OCI-LY7 (cell line): ENCODE results near the gene CD79A. TPM values are rescaled to one million over a fixed set of nuclear protein-coding genes. Genes with fewer than 3 reads are reported as not detected.
A peak's percentile ranks its signal among the peaks of the same experiment; 100 is the strongest.
"Not testable (repeated sequence)": the region's sequence is repeated elsewhere in the genome, so short reads cannot be mapped to it uniquely, and the experiment has no call there.

Experiments used
- BruUV-seq: library from RNA; stranded (reverse); fragments of 400-500 nt; replicated peaks from 2 replicates; lab custom pipeline; 2021; lab: Mats Ljungman, UMichigan
- CTCF ChIA-PET: fragments of 300-600 bp; sonication (Branson Sonifier 250); formaldehyde crosslinking; loops from one replicate; lab custom pipeline; 2022; ENCODE audit warnings: antibody characterized with exemption; ENCODE audit not compliant: unreplicated experiment; lab: Charles Lee
- POLR2A ChIA-PET: fragments of 300-600 bp; sonication (Branson Sonifier 250); formaldehyde crosslinking; loops from one replicate; lab custom pipeline; 2022; ENCODE audit warnings: antibody characterized with exemption; lab: Charles Lee
- DNase-seq: peaks from one replicate; pipeline ENCODE4 v3.0.0-alpha.2; 2015; ENCODE audit warnings: low spot score
- H2AFZ ChIP-seq: fragments of 200-600 bp; sonication (generic), shearing (Covaris generic); 2 replicates; pipeline ENCODE4 v1.6.1; 2014; ENCODE audit warnings: mild to moderate bottlenecking, antibody characterized with exemption, low read length, moderate library complexity
- H3K27ac ChIP-seq: fragments of 200-600 bp; sonication (generic); 2 replicates; pipeline ENCODE4 v1.5.1; 2014; ENCODE audit warnings: mixed run types, low read depth, mild to moderate bottlenecking, moderate library complexity, low read length, inconsistent platforms; ENCODE audit not compliant: poor library complexity, severe bottlenecking
- H3K36me3 ChIP-seq: fragments of 200-600 bp; sonication (generic); 2 replicates; pipeline ENCODE4 v1.6.1; 2014; ENCODE audit warnings: mild to moderate bottlenecking, antibody characterized with exemption, low read length, moderate library complexity, mixed read lengths; ENCODE audit not compliant: insufficient read depth
- H3K4me1 ChIP-seq: fragments of 200-600 bp; sonication (generic); 2 replicates; pipeline ENCODE4 v1.5.1; 2014; ENCODE audit warnings: mild to moderate bottlenecking, low read length; ENCODE audit not compliant: insufficient read depth, poor library complexity, severe bottlenecking
- H3K4me2 ChIP-seq: fragments of 200-600 bp; sonication (generic); 2 replicates; pipeline ENCODE4 v1.6.1; 2014; ENCODE audit warnings: mild to moderate bottlenecking, low read length
- H3K4me3 ChIP-seq: fragments of 200-600 bp; sonication (generic); 2 replicates; pipeline ENCODE4 v1.5.1; 2014; ENCODE audit warnings: mild to moderate bottlenecking, low read depth, low read length; ENCODE audit not compliant: poor library complexity, severe bottlenecking
- H3K79me2 ChIP-seq: fragments of 200-600 bp; sonication (generic); 2 replicates; pipeline ENCODE4 v1.6.1; 2016; ENCODE audit warnings: low read depth, mild to moderate bottlenecking, low read length, moderate library complexity, mixed read lengths; ENCODE audit not compliant: insufficient read depth
- H3K9me2 ChIP-seq: fragments of 200-600 bp; sonication (generic); 2 replicates; pipeline ENCODE4 v1.6.1; 2016; ENCODE audit warnings: mild to moderate bottlenecking, low read length, mixed read lengths; ENCODE audit not compliant: insufficient read depth
- H3K9me3 ChIP-seq: fragments of 200-600 bp; sonication (generic); 2 replicates; pipeline ENCODE4 v1.6.1; 2014; ENCODE audit warnings: mild to moderate bottlenecking, mixed run types, low read length, mixed read lengths
- H4K20me1 ChIP-seq: fragments of 200-600 bp; sonication (generic); 2 replicates; pipeline ENCODE4 v1.6.1; 2014; ENCODE audit warnings: mild to moderate bottlenecking, antibody characterized with exemption, low read length, moderate library complexity, mixed read lengths; ENCODE audit not compliant: insufficient read depth
- CTCF ChIP-seq: fragments of 200-600 bp; sonication (generic); conservative IDR thresholded peaks from 2 replicates; pipeline ENCODE4 v1.5.1; 2014; ENCODE audit warnings: mild to moderate bottlenecking, antibody characterized with exemption, low read length, moderate library complexity, mixed read lengths
- EZH2phosphoT487 ChIP-seq: fragments of 200-600 bp; sonication (generic); IDR thresholded peaks from 2 replicates; pipeline ENCODE4 v1.6.1; 2018; ENCODE audit warnings: low read depth, borderline replicate concordance, mild to moderate bottlenecking, mixed run types, antibody characterized with exemption, low read length, moderate library complexity, mixed read lengths
- intact Hi-C: fragments of 100-400 bp; cut with micrococcal nuclease; formaldehyde crosslinking; loops from one replicate; pipeline ENCODE4 v1.10.0; 2022; ENCODE audit not compliant: unreplicated experiment
- total RNA-seq, 2 experiments: library from RNA; depleted of rRNA in 1 of 2; stranded (reverse); fragments of >200 nt in 1 of 2; shearing (Covaris generic) in 1 of 2; gene quantifications; 2 replicates each; pipeline ENCODE4 v1.2.3, GENCODE V29; 2014 to 2022

Gene CD79A
- total RNA-seq, 2 experiments from 2014 or later, result 1,094 to 1,195 TPM

- H3K79me2 ChIP-seq, result peaks cover 16% of the 10 kb centered on the region
- intact Hi-C loops, result loop anchor here (1.0 to 2.0 kb wide), 3 partner anchors 14 to 78 kb away; no protein-coding TSS in a partner anchor
- no peak overlapping the region for H2AFZ ChIP-seq
- H3K36me3 ChIP-seq, result peaks cover 63% of the 10 kb centered on the region
- H3K27ac ChIP-seq, result peak overlapping the region; percentile 100
- TF ChIP-seq CTCF (peak; percentile 94), EZH2phosphoT487 (no peak)
- peaks cover 8% of the 10 kb centered on the region; the same call in 1 of the 2 replicates for H4K20me1 ChIP-seq
- no peak overlapping the region for H3K4me3 ChIP-seq
- ChIA-PET CTCF (interaction anchor here (0.6 to 1.3 kb wide), 3 partner anchors 14 to 79 kb away, joined by 3 to 6 read pairs (median 3); no protein-coding TSS in a partner anchor), POLR2A (interaction anchor here (1.0 to 2.6 kb wide), 4 partner anchors 10 to 73 kb away, joined by 3 to 9 read pairs (median 4); partner anchors contain the start of gene RPS19)
- H3K4me1 ChIP-seq, result peaks cover 88% of the 10 kb centered on the region
- TSS peak; percentile 12 for BruUV-seq
- H3K4me2 ChIP-seq, result peak overlapping the region; percentile 29; the same call in 1 of the 2 replicates
- DNase-seq, result peak; percentile 77
- no peaks in the 10 kb centered on the region for H3K9me2 ChIP-seq
- H3K9me3 ChIP-seq, result no peaks in the 10 kb centered on the region
Observed at GRCh38 chr19:41872775-41873647, 4.1 kb upstream of the CD79A start.

- DNase-seq, H4K20me1 ChIP-seq, H3K9me3 ChIP-seq, CTCF ChIA-PET, BruUV-seq, H3K9me2 ChIP-seq, H2AFZ ChIP-seq: not testable (repeated sequence)
- H3K27ac ChIP-seq, result peak overlapping the region; percentile 100
- POLR2A ChIA-PET, result interaction anchor here (0.7 to 2.1 kb wide), 8 partner anchors 10 to 73 kb away, joined by 3 to 18 read pairs (median 5); no protein-coding TSS in a partner anchor
- H3K36me3 ChIP-seq, result peaks cover 61% of the 10 kb centered on the region
- peaks cover 32% of the 10 kb centered on the region for H3K79me2 ChIP-seq
- peak overlapping the region; percentile 99 for H3K4me2 ChIP-seq
- intact Hi-C loops, result loop anchor here (2.0 kb wide), 1 partner anchor 69 kb away; no protein-coding TSS in a partner anchor
- peaks cover 76% of the 10 kb centered on the region for H3K4me1 ChIP-seq
- H3K4me3 ChIP-seq, result peak overlapping the region; percentile 93
Observed at GRCh38 chr19:41875973-41876372, 1.1 kb upstream of the CD79A start.
